Loucy (cell line): Measurements from ENCODE around the gene ST13.

ENCODE experiments used
- H2AFZ ChIP-seq: fragments of 200-600 bp; sonication (generic); 2 replicates; pipeline ENCODE4 v1.6.0; 2016; ENCODE audit warnings: antibody characterized with exemption, mild to moderate bottlenecking, low read length, moderate library complexity
- H3F3A ChIP-seq: fragments of 200-600 bp; 2 replicates; pipeline ENCODE4 v1.6.0; 2016; ENCODE audit warnings: antibody characterized with exemption, low read depth, mild to moderate bottlenecking
- H3K27me3 ChIP-seq: fragments of 200-600 bp; sonication (generic); 2 replicates; pipeline ENCODE4 v1.6.1; 2014; ENCODE audit warnings: low read length, mild to moderate bottlenecking; ENCODE audit not compliant: insufficient read depth, poor library complexity, severe bottlenecking
- H3K36me3 ChIP-seq: fragments of 200-600 bp; sonication (generic); 2 replicates; pipeline ENCODE4 v1.6.1; 2016; ENCODE audit warnings: low read length; ENCODE audit not compliant: insufficient read depth
- H3K4me1 ChIP-seq: fragments of 200-600 bp; sonication (generic); 2 replicates; pipeline ENCODE4 v1.5.1; 2014; ENCODE audit warnings: low read length, mild to moderate bottlenecking; ENCODE audit not compliant: insufficient read depth, poor library complexity, severe bottlenecking
- H3K4me2 ChIP-seq: fragments of 200-600 bp; sonication (generic); 2 replicates; pipeline ENCODE4 v1.6.0; 2014; ENCODE audit warnings: antibody characterized with exemption, low read length, low read depth, mild to moderate bottlenecking; ENCODE audit not compliant: poor library complexity, severe bottlenecking
- H3K4me3 ChIP-seq: fragments of 200-600 bp; sonication (generic); 2 replicates; pipeline ENCODE4 v1.5.1; 2014; ENCODE audit warnings: low read length, mild to moderate bottlenecking, mixed read lengths; ENCODE audit not compliant: poor library complexity, severe bottlenecking
- H3K79me2 ChIP-seq: fragments of 200-600 bp; sonication (generic); 2 replicates; pipeline ENCODE4 v1.6.1; 2014; ENCODE audit warnings: low read length; ENCODE audit not compliant: insufficient read depth
- H3K9ac ChIP-seq: fragments of 200-600 bp; sonication (generic); 2 replicates; pipeline ENCODE4 v1.6.0; 2014; ENCODE audit warnings: mild to moderate bottlenecking, low read depth, low read length, moderate library complexity; ENCODE audit not compliant: poor library complexity, severe bottlenecking
- H3K9me2 ChIP-seq: fragments of 200-600 bp; sonication (generic); replicated peaks from 2 replicates; pipeline ENCODE4 v1.6.1; 2016; ENCODE audit warnings: low read depth, low read length, mixed read lengths
- H3K9me3 ChIP-seq: fragments of 200-600 bp; sonication (generic); 2 replicates; pipeline ENCODE4 v1.6.1; 2014; ENCODE audit warnings: mild to moderate bottlenecking, antibody characterized with exemption, low read length, low read depth; ENCODE audit not compliant: insufficient read depth
- H4K20me1 ChIP-seq: fragments of 200-600 bp; sonication (generic); 2 replicates; pipeline ENCODE4 v1.6.0; 2014; ENCODE audit warnings: antibody characterized with exemption, low read length, mild to moderate bottlenecking; ENCODE audit not compliant: insufficient read depth, poor library complexity, severe bottlenecking
- EZH2phosphoT487 ChIP-seq: fragments of 200-600 bp; IDR thresholded peaks from 2 replicates; pipeline ENCODE4 v1.6.1; 2018; ENCODE audit warnings: antibody characterized with exemption, mild to moderate bottlenecking, moderate library complexity, borderline replicate concordance
- TF ChIP-seq, protein P1 (sequence below): fragments of 200-600 bp; sonication (generic); conservative IDR thresholded peaks from 2 replicates; pipeline ENCODE4 v1.5.1; 2014; ENCODE audit warnings: mild to moderate bottlenecking, antibody characterized with exemption, low read length

The ST13 gene

GRCh38 chr22:40805239-40805638 is 51.2 kb downstream of the ST13 start:
- H3K4me1 ChIP-seq: peaks cover 5% of the 10 kb centered on the region
- peaks cover 15% of the 10 kb centered on the region; the same call in 1 of the 2 replicates for H3K79me2 ChIP-seq
- no peaks in the 10 kb centered on the region for H3K9me3 ChIP-seq

GRCh38 chr22:40803321-40803720 is 53.1 kb downstream of the ST13 start:
- peaks cover 3% of the 10 kb centered on the region; the same call in 1 of the 2 replicates for H3K36me3 ChIP-seq
- no peaks in the 10 kb centered on the region for H3K9me2 ChIP-seq
- H4K20me1 ChIP-seq: no peaks in the 10 kb centered on the region
- peaks cover 6% of the 10 kb centered on the region for H3K4me1 ChIP-seq
- no peaks in the 10 kb centered on the region for H3K9me3 ChIP-seq
- no peak overlapping the region for H3K4me2 ChIP-seq
- H3K4me3 ChIP-seq: no peak overlapping the region
- no peaks in the 10 kb centered on the region for H3F3A ChIP-seq
- no peak for TF ChIP-seq EZH2phosphoT487
- TF ChIP-seq, protein P1, sequence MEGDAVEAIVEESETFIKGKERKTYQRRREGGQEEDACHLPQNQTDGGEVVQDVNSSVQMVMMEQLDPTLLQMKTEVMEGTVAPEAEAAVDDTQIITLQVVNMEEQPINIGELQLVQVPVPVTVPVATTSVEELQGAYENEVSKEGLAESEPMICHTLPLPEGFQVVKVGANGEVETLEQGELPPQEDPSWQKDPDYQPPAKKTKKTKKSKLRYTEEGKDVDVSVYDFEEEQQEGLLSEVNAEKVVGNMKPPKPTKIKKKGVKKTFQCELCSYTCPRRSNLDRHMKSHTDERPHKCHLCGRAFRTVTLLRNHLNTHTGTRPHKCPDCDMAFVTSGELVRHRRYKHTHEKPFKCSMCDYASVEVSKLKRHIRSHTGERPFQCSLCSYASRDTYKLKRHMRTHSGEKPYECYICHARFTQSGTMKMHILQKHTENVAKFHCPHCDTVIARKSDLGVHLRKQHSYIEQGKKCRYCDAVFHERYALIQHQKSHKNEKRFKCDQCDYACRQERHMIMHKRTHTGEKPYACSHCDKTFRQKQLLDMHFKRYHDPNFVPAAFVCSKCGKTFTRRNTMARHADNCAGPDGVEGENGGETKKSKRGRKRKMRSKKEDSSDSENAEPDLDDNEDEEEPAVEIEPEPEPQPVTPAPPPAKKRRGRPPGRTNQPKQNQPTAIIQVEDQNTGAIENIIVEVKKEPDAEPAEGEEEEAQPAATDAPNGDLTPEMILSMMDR: no peak
- no peak overlapping the region for H3K9ac ChIP-seq
- no peak overlapping the region for H2AFZ ChIP-seq
- H3K79me2 ChIP-seq: peaks cover 12% of the 10 kb centered on the region; the same call in 1 of the 2 replicates
- no peaks in the 10 kb centered on the region for H3K27me3 ChIP-seq

More at GRCh38 chr22:40805239-40805638, 51.2 kb downstream of the ST13 start:
- H3K27me3 ChIP-seq: no peaks in the 10 kb centered on the region
- H3K4me2 ChIP-seq: no peak overlapping the region
- H2AFZ ChIP-seq: no peak overlapping the region
- H3K4me3 ChIP-seq: no peak overlapping the region
- H3F3A ChIP-seq: no peaks in the 10 kb centered on the region
- no peak overlapping the region for H3K9ac ChIP-seq
- no peaks in the 10 kb centered on the region for H4K20me1 ChIP-seq
- TF ChIP-seq EZH2phosphoT487: no peak
- TF ChIP-seq, protein P1: no peak
- H3K9me2 ChIP-seq: no peaks in the 10 kb centered on the region
- peaks cover 3% of the 10 kb centered on the region; the same call in 1 of the 2 replicates for H3K36me3 ChIP-seq

DNA sequence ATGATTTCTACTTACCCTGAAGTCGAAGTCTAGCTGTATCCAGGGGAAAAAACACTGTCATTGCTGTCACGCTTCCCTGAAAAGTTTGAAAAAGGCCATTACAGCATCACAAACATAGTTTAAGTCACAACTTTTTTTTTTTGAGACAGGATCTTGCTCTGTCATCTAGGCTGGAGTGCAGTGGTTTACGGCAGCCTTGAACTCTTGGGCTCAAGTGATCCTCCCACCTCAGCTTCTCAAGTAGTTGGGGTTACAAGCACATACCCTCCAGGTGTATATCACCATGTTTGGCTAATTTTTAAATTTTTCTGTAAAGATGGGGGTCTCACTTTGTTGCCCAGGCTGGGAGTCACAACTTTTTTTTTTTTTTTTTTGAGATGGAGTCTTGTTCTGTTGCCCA is 57.4 kb downstream of the ST13 start:
- TF ChIP-seq EZH2phosphoT487: no peak
- TF ChIP-seq, protein P1: no peak
- Histone ChIP-seq H3K4me3 (no peak overlapping the region), H3K9me2 (no peaks in the 10 kb centered on the region), H3K9me3 (no peaks in the 10 kb centered on the region), H3K79me2 (no peaks in the 10 kb centered on the region), H3F3A (no peaks in the 10 kb centered on the region), H3K4me2 (no peak overlapping the region), H2AFZ (no peak overlapping the region), H3K4me1 (peaks cover 6% of the 10 kb centered on the region), H3K9ac (no peak overlapping the region), H4K20me1 (no peaks in the 10 kb centered on the region), H3K27me3 (no peaks in the 10 kb centered on the region), H3K36me3 (no peaks in the 10 kb centered on the region)
